OCI-LY7 (cell line): Measurements from ENCODE around the gene ZNF689.
A peak's percentile ranks its signal among the peaks of the same experiment; 100 is the strongest.

ENCODE experiments used
- EZH2phosphoT487 ChIP-seq: fragments of 200-600 bp; sonication (generic); IDR thresholded peaks from 2 replicates; pipeline ENCODE4 v1.6.1; 2018; ENCODE audit warnings: low read depth, borderline replicate concordance, mild to moderate bottlenecking, mixed run types, antibody characterized with exemption, low read length, moderate library complexity, mixed read lengths
- TF ChIP-seq, protein P1 (sequence below): fragments of 200-600 bp; sonication (generic); conservative IDR thresholded peaks from 2 replicates; pipeline ENCODE4 v1.5.1; 2014; ENCODE audit warnings: mild to moderate bottlenecking, antibody characterized with exemption, low read length, moderate library complexity, mixed read lengths

DNA sequence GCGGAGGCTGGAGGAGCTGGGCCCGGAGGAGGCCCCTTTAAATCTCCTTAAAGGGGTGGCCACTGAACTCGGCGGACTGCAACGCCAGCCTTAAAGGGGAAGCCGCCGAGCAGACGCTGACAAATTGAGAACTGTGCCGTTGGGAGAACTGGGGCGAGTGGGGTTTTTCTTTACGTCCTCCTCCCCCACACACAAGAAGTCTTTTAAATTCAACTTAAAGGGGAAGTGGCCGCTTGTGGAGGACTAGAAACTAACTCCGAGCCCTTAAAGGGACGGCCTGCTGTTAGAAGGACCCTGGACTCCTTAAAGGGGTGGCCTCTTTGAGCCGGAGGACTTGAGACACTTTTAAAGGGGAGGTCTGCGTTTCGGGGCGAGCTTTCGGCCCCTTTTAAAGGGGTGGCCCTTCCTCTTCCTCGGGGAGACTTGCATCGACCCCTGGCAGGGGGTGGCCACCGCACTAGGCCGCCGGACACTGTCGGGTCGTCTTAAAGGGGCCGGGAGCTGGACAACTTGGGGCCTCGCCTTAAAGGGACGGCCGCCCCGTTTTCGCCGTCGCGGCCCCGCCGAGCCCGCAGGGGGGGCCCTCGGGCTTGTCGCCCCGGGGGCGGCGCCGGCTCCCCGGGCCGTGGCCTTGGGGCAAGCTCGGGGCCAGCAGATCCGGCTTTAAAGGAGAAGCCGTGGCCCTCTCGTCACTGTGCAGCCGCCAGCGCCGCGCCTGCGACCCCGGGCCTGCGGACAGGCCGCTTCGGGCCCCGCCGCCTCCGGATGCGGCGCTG is 48.7 kb upstream of the ZNF689 start:
- TF ChIP-seq EZH2phosphoT487: no peak
- TF ChIP-seq, protein P1, sequence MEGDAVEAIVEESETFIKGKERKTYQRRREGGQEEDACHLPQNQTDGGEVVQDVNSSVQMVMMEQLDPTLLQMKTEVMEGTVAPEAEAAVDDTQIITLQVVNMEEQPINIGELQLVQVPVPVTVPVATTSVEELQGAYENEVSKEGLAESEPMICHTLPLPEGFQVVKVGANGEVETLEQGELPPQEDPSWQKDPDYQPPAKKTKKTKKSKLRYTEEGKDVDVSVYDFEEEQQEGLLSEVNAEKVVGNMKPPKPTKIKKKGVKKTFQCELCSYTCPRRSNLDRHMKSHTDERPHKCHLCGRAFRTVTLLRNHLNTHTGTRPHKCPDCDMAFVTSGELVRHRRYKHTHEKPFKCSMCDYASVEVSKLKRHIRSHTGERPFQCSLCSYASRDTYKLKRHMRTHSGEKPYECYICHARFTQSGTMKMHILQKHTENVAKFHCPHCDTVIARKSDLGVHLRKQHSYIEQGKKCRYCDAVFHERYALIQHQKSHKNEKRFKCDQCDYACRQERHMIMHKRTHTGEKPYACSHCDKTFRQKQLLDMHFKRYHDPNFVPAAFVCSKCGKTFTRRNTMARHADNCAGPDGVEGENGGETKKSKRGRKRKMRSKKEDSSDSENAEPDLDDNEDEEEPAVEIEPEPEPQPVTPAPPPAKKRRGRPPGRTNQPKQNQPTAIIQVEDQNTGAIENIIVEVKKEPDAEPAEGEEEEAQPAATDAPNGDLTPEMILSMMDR: peak; percentile 45
